ENCODE measurements around the gene TRAF3. TPM values are rescaled to one million over a fixed set of nuclear protein-coding genes. Genes with fewer than 3 reads are reported as not detected.

TRAF3 gene
- total and polyA plus RNA-seq, 2 experiments from 2014 or later: 6.3 to 19.7 TPM

DNA sequence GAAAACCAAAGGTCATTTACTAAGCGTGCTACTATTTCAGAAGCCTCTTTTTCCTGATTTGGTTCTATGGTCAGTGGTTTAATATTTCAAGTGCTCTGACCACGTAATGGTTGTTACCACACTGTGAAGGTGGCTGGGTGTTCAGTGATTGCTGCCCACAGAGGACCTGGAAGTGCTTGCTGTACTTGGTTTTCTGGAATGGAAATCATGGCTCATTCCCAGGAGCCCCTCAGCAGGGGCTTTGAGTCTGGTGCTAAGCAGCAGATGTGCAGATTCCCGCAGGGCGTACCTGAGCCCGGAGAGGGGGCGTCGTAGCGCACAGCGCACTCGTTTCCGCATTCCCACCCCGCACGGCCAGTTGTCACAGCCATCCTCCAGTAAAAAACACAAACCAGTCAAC, 50.5 kb downstream of the TRAF3 start:
- no peak for DNase-seq (ENCODE audit: low read depth in 1 of 2, low spot score in 1 of 2)
- TF ChIP-seq, protein P1, sequence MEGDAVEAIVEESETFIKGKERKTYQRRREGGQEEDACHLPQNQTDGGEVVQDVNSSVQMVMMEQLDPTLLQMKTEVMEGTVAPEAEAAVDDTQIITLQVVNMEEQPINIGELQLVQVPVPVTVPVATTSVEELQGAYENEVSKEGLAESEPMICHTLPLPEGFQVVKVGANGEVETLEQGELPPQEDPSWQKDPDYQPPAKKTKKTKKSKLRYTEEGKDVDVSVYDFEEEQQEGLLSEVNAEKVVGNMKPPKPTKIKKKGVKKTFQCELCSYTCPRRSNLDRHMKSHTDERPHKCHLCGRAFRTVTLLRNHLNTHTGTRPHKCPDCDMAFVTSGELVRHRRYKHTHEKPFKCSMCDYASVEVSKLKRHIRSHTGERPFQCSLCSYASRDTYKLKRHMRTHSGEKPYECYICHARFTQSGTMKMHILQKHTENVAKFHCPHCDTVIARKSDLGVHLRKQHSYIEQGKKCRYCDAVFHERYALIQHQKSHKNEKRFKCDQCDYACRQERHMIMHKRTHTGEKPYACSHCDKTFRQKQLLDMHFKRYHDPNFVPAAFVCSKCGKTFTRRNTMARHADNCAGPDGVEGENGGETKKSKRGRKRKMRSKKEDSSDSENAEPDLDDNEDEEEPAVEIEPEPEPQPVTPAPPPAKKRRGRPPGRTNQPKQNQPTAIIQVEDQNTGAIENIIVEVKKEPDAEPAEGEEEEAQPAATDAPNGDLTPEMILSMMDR (IDR thresholded peaks at IDR 0.05; ENCODE audit: low read depth, low read length): no peak
- H3K4me3 ChIP-seq: no peak overlapping the region
- no peaks in the 10 kb centered on the region for H3K36me3 ChIP-seq
- H3K9me3 ChIP-seq (ENCODE audit: low read depth): no peaks in the 10 kb centered on the region
- H3K27ac ChIP-seq: no peak overlapping the region
- peaks cover 21% of the 10 kb centered on the region for H3K4me1 ChIP-seq (ENCODE audit: low read depth)
- no peaks in the 10 kb centered on the region for H3K27me3 ChIP-seq

DNA sequence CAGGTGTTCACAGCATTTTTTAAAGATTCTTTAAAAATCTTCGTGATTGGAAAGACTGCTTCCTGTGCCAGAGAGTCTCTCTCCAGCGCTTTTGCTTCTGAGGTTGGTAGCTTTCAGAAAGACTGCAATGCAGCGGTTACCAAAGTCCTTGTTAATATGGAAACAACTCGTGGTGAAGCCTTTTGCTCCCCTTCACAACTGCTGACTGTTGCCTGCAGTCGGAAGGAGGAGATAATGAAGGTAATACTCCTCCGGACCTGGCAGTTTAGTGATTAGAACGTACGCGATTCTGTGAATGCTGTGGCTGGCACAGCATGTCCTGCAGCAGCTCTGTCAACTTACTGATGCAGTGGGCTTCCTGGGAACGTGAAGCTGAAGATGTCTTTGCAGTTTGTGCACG, 50.9 kb downstream of the TRAF3 start:
- Histone ChIP-seq H3K36me3 (no peaks in the 10 kb centered on the region), H3K4me3 (no peak overlapping the region), H3K27ac (no peak overlapping the region), H3K27me3 (no peaks in the 10 kb centered on the region), H3K9me3 (ENCODE audit: low read depth) (no peaks in the 10 kb centered on the region), H3K4me1 (ENCODE audit: low read depth) (peaks cover 21% of the 10 kb centered on the region)
- DNase-seq (ENCODE audit: low read depth in 1 of 2, low spot score in 1 of 2): peak in 1 of 2 donors; percentile 19
- TF ChIP-seq, protein P1 (IDR thresholded peaks at IDR 0.05; ENCODE audit: low read depth, low read length): no peak

DNA sequence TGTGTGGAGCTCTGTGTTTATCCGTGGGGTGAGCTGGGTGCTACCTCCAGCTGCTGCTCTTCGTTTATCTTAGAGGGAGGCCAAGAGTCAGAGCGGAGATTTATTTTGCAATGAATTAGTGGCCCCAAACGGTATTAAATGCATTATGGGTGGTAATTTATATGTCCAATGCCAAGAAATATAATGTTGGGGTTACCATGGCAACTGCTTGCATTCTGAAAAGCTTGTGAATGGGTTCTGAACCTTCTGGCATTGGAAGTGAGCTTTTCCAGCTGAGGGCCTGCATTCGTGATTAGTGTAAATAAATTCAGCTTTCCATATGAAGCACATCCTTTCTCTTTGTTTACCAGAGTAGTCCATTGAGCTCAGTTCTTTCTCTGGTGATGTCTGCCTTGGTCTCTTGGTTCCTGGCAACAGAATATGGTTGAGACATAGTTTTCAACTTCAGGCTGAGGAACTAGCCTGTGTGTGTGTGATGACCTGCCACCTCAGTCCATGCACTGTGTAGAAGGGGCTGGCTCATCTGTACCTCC, 51.8 kb downstream of the TRAF3 start:
- DNase-seq (ENCODE audit: low read depth in 1 of 2, low spot score in 1 of 2): peak in 1 of 2 donors; percentile 47
- H3K9me3 ChIP-seq (ENCODE audit: low read depth): no peaks in the 10 kb centered on the region
- H3K27ac ChIP-seq: no peak overlapping the region
- no peak overlapping the region for H3K4me3 ChIP-seq
- no peaks in the 10 kb centered on the region for H3K36me3 ChIP-seq
- H3K4me1 ChIP-seq (ENCODE audit: low read depth): peaks cover 19% of the 10 kb centered on the region
- TF ChIP-seq, protein P1 (IDR thresholded peaks at IDR 0.05; ENCODE audit: low read depth, low read length): no peak
- no peaks in the 10 kb centered on the region for H3K27me3 ChIP-seq

DNA sequence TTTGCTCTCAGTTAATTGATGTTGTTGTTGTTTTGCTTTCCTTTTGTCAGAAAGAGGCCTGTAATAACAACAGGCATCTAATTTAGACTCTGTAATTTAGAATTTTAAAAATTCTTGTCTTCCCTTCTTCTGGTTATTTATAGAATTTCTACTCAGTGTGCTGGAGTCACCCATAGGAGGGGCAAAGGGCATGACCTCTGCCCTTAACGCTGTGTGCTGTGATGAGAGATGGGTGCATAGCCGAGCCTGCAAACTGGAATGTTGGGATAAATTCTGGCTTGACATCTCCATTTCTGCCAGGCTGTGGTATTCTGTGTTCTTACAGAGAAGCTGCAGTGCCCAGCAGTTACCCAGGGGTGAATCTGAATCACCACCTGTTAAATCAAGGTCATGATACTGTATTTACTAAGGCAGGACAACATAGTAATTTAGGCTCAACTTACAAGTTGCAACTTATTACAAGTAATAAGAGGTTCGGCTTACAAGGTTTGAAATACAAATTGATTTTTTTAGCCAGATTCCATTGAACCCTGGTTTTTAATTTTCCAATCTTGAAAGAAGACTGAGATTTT, 53.3 kb downstream of the TRAF3 start:
- no peak for DNase-seq (ENCODE audit: low read depth in 1 of 2, low spot score in 1 of 2)
- Histone ChIP-seq H3K4me3 (no peak overlapping the region), H3K27ac (no peak overlapping the region), H3K36me3 (no peaks in the 10 kb centered on the region), H3K27me3 (no peaks in the 10 kb centered on the region), H3K9me3 (ENCODE audit: low read depth) (no peaks in the 10 kb centered on the region), H3K4me1 (ENCODE audit: low read depth) (peaks cover 16% of the 10 kb centered on the region)
- TF ChIP-seq, protein P1 (IDR thresholded peaks at IDR 0.05; ENCODE audit: low read depth, low read length): no peak

DNA sequence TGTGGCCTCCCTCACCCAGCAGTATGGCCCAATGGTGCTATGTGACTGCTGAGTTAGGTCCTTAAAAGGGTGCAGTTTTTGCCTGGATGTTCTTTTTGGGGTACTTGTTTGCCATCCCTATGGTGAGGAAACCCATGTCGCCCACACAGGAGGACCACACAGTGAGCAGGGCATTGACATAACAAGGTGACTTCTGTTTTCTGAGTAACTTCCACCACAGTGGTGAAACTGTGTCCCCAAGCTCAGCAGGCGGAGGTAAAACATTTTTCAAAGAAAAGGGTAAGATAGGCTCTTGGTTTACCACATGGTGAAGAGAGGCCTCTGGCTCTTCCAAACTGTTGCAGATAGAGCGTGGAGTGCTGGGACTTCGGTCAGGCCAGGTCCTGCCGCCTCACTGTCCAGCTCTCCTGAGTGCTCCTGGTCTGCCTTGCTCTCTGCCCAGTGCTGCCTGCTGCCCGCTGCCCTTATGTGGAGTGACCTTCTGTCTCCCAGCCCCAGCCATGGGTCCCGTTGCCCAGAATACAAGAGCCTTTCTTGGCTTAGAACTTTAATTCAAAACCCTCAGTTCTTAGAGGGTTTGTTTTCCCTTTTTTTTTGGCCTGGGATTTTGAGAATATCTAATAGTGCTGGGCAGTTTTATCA, 54.0 kb downstream of the TRAF3 start:
- TF ChIP-seq, protein P1 (IDR thresholded peaks at IDR 0.05; ENCODE audit: low read depth, low read length): no peak
- DNase-seq (ENCODE audit: low read depth in 1 of 2, low spot score in 1 of 2): no peak

More for the DNA sequence above, 54.0 kb downstream of the TRAF3 start:
- Histone ChIP-seq H3K36me3 (no peaks in the 10 kb centered on the region), H3K9me3 (ENCODE audit: low read depth) (no peaks in the 10 kb centered on the region), H3K27me3 (no peaks in the 10 kb centered on the region), H3K4me1 (ENCODE audit: low read depth) (peaks cover 16% of the 10 kb centered on the region), H3K27ac (no peak overlapping the region), H3K4me3 (no peak overlapping the region)

Data from cardiac muscle cell (in vitro differentiated cells and primary cell).